ENCODE data around the gene GHRL. TPM values are rescaled to one million over a fixed set of nuclear protein-coding genes. Genes with fewer than 3 reads are reported as not detected.

The GHRL gene
- 0.89 TPM for polyA plus RNA-seq (ENCODE audit: insufficient read length)

- no peak for DNase-seq (ENCODE audit: low read depth)
Measured at GRCh38 chr3:10292505-10293419, at the start of gene GHRL. GHRL (minus strand) TSS chr3:10292947; CDS start chr3:10290180, 2,767 bp downstream.

DNA sequence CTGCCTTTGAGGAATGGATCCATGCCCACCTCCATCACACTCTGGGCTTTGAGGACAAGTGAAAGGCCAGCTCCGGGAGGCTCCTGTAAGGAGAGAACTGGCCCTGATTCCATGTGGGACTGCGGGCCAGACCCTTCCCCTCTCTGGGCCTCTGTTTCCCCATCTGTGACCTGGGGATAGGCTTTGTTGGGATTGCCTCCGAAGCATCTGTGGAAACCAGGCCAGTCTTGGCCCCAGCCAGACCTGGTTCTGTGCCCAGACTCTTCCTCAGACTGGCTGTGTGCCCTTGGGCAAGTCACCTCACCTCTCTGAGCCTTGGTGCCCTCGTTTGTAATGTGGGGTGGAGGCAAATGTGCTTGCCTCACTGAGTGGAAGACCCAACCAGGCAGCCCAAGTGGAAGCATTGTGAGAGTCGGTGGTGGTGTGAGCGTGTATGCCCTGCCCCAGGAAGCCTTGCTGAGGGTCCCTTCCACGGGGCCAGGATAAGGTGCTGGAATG lies 49.2 kb upstream of the GHRL start:
- no peak for DNase-seq (ENCODE audit: low read depth)

DNA sequence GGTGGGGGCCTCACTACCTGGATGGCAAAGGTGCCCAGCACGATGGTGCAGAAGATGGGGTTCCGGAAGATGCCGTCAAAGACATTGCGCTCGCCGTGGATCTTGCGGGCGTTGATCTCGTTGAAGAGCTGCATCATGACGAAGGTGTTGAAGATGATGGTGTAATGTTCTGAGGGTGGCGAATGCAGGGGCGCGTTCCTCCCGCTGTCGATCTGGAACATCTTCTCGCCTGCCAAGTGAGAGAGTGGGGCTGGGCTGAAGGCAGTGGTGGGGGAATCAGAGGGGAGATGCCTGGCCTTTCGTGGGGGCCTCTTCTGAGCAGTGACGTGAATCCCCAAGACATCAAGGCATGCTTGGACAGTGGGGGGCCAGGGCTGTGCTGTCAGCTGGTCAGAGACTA lies 47.7 kb upstream of the GHRL start:
- no peak for DNase-seq (ENCODE audit: low read depth)

GRCh38 chr3:10340046-10340445 lies 47.3 kb upstream of the GHRL start:
- DNase-seq (ENCODE audit: low read depth), result no peak

DNA sequence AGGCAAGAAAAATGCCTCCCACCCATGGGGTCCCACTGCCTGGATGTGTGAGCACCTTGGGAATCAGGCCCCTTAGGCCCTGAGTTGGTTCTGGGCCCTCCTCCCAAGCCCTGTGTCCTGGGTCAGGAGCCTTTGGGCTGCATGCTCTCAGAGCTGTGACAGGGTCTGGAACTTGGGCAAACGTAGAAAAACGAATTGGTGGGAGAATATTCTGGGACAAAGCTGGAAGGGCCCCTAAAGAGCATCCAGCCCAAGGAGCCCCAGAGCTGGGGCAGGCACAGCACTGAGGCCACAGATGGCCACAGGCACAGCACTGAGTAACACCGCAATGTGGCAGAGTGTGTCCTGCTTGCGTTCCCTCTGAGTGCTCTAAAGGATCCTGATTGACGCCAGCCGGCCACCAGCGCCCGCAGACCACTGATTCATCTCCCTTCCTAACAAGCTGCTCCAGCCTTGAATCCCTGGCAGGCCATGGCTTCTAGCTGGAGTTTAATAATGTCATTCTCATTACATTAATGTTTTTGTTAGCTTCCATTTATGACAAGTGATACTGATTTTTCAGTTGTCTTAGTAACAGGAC lies 46.7 kb upstream of the GHRL start:
- no peak for DNase-seq (ENCODE audit: low read depth)

DNA sequence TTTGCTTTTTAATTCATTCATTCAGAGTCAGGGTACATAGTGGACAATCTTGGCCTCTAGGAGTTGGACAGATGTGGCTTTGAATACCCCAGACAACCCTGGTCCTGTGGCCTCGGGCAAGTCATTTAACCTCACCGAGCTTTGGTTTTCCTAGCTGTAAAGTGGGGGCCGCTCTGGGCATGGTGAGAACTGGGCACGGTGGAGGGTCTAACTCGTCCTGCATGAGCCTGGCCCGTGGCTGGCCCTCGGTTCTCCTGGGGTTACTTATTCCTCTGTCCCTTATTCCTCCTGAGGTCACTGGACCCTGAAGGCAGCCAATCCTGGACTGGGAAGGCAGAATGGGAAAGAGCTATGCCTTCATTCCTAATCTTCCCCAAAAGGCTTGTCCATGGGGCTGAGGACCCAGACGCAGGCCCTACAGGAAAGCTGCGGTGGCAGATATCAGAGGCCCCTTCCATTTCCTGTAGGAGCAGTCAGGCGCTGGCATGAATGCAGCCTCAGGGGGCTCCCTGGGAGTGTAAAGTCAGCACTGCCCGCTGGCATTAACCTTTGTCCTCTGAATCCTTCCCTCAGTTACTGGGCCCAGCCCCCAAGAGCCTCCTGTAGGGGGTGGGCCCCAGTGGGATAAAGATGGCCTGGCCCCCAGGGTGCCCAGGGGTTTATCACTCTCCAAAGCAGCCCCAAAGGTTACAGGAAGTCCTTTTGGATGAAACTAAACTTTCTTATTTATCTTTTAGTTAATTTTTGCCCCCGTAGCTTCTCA lies 46.0 kb upstream of the GHRL start:
- no peak for DNase-seq (ENCODE audit: low read depth)

DNA sequence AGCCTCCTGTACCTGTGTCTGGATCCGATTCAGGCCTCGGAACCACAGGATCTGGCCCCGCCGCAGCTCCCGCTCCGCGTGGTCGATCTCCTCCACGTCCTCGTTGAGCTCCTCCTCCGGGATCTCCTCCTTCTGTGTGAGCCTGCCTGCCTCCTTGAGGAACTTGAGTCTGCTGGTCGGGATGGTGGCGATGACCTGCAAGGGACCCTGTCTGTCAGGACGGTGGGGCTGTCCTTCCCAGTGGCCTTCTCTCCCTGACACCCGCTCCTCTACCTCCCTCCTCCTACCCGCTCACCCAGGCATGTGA lies 45.4 kb upstream of the GHRL start:
- DNase-seq (ENCODE audit: low read depth), result no peak

- DNase-seq (ENCODE audit: low read depth), result no peak
Measured at GRCh38 chr3:10337323-10338163, 44.8 kb upstream of the GHRL start.

- no peak for DNase-seq (ENCODE audit: low read depth)
Measured at GRCh38 chr3:10336761-10337160, 44.0 kb upstream of the GHRL start.

DNA sequence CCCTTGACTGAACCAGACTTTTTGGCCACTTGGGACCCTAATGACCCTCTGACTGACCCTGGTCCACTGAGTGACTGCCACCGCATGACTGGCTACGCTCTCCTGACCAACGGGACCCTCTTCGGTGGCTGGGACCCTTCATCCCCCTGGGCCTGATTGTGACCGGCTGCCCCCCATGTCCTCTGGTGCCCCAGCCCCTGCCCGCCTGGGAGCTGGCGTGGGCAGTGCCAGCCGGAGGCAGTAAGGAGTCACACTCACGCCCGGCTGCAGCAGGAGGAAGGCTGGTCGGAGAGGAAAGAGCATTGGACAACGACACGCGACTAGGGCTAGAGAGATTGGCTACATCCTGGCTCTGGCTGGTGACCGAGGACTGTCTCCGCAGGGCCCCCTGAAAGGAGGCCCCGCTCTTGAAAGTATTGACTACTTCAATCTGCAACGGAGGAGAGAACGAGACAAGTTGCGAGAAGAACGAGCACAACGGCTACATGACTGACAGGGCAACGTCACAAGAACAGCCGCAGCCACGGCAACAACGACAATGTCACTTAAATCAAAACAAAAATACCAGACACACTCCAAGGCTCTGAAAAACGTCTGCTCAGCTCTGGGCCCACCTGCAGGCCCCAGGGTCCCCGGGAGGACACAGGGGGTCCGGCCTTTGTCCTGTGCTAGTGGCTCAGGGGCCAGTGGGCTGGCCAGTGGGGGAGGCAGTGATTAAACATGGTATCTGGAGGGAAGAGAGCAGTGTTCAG lies 43.3 kb upstream of the GHRL start:
- DNase-seq (ENCODE audit: low read depth), result no peak

- DNase-seq (ENCODE audit: low read depth), result no peak
Measured at GRCh38 chr3:10335190-10335738, 42.5 kb upstream of the GHRL start.

GRCh38 chr3:10334459-10334858 lies 41.7 kb upstream of the GHRL start:
- no peak for DNase-seq (ENCODE audit: low read depth)

GRCh38 chr3:10334042-10334441 lies 41.3 kb upstream of the GHRL start:
- no peak for DNase-seq (ENCODE audit: low read depth)

DNA sequence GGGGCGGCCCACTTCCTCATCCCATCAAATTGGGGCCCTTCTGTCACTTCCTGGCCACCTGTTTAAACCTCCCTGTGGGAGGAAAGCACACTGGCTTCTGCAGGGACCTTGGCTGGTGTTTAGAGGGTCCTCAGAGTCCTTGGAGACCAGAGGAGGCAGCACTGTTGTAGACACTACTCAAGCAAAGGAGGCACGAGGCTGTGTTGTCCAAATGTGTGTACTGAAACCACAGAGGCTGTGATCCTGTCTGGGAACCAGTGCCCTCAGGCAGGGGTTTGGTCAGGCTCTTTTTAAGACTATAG lies 40.6 kb upstream of the GHRL start:
- DNase-seq (ENCODE audit: low read depth), result no peak

DNA sequence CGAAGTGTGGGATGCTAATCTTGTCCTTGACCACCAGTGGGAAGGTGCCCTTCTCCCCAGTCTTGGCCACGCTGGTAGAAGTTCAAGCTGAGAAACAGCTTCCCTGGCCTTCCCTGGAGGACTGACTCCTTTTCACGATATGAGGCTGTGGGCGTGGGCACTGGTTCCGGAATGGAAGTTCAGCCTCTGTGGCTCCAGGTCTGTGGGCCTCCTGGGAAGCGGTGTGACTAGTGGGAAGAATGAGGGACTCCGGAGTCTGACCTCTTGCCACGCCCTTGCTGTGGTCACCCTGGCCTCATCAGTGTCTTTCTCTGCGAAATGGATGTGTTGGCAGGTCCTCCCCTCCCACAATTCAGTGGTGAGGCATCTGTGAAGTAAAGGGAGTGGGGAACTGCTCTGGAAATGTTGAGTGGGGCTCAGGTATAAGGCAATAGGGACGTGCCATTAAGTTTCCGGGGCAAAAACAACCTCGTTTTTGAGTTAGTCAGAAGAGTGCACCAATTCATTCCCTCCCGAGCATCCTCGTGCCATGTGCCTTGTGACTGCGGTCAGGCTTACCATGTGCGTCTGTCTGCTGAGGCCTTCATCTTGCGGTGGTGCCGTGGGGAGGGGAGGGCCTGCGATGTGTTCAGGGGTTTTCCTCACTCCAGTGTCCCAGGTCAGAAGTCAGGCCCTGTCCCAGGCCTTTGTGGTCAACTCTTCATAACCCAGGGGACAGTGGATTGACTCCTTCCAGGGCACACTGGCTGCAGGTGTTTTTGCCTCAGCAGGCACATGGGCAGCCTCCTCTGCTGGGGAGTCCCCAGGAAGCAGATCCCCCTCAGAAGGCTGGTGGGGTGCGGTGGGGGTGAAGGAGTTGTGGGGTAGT lies 40.0 kb upstream of the GHRL start:
- DNase-seq (ENCODE audit: low read depth), result no peak

DNA sequence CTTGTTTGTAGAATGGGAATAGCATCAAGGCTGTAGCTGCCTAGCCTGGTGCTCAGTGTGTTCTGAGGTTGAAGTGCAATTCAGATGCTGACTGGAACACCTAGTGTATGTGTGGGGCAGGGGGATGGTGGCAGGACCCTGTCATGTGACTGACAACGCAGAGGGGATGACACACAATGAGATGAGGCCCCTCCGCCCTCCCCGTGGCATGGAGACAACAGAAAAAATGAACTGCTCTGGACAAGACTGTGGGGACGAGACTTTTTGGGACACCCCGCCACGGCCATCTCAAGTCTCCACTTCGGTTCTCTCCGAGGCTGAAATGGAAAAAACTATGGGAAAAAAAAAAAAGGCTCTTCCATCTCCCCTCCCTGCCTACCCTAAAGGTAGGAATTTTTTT lies 38.6 kb upstream of the GHRL start:
- no peak for DNase-seq (ENCODE audit: low read depth)

GRCh38 chr3:10330319-10330718 lies 37.6 kb upstream of the GHRL start:
- no peak for DNase-seq (ENCODE audit: low read depth)

DNA sequence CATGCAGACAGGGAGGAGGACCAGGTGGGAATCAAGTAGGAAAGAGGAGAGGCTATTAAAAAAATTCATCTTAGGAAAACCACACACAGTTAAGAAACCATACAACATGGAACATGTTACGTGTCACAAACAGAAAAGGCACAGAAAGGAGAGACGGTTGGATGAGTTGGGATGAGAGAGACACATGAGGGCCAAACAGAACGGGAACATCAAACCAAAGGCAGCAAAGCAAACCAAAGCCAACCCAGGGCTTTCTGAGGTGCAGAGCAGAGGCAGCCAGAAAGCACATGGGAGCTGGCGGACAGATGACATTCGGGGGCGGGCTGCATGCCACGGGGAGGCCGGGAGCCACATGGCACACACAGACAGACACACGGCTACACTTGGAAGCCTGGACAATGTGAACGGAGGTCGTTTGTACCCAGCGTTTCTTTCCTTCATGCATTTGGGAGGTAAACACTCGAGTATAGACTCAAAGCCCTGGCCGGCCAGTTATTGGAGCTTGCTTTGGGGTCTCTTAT lies 36.8 kb upstream of the GHRL start:
- no peak for DNase-seq (ENCODE audit: low read depth)

- no peak for DNase-seq (ENCODE audit: low read depth)
Measured at GRCh38 chr3:10328460-10329071, 35.8 kb upstream of the GHRL start.

Measured in forelimb muscle (tissue), 1 donor.